MM.1S (cell line): ENCODE measurements around the gene OSBPL2.

Source experiments
- DNase-seq: peaks from one replicate; pipeline ENCODE4 v3.0.0-alpha.2; 2015
- H2AFZ ChIP-seq: fragments of 300-600 bp; sonication (generic); 2 replicates; pipeline ENCODE4 v1.6.0; 2016; ENCODE audit warnings: antibody characterized with exemption, low read length
- H3F3A ChIP-seq: fragments of 300-600 bp; sonication (generic); 2 replicates; pipeline ENCODE4 v1.6.1; 2016; ENCODE audit warnings: mild to moderate bottlenecking, antibody characterized with exemption, low read length, moderate library complexity, mixed read lengths; ENCODE audit not compliant: insufficient read depth
- H3K27ac ChIP-seq: fragments of 300-600 bp; sonication (generic); 2 replicates; pipeline ENCODE4 v1.5.1; 2016; ENCODE audit warnings: mild to moderate bottlenecking, low read length
- H3K27me3 ChIP-seq: fragments of 300-600 bp; sonication (generic); replicated peaks from 2 replicates; pipeline ENCODE4 v1.6.0; 2016; ENCODE audit warnings: low read length; ENCODE audit not compliant: insufficient read depth
- H3K36me3 ChIP-seq: fragments of 300-600 bp; sonication (generic); replicated peaks from 2 replicates; pipeline ENCODE4 v1.6.1; 2016; ENCODE audit warnings: mild to moderate bottlenecking, low read length, mixed read lengths; ENCODE audit not compliant: insufficient read depth
- H3K4me1 ChIP-seq: fragments of 300-600 bp; sonication (generic); 2 replicates; pipeline ENCODE4 v1.6.1; 2016; ENCODE audit warnings: low read length, mixed read lengths
- H3K4me2 ChIP-seq: fragments of 300-600 bp; sonication (generic); 2 replicates; pipeline ENCODE4 v1.6.0; 2016; ENCODE audit warnings: low read depth, low read length
- H3K4me3 ChIP-seq: fragments of 300-600 bp; sonication (generic); 2 replicates; pipeline ENCODE4 v1.5.1; 2016; ENCODE audit warnings: low read length, mixed read lengths
- H3K79me2 ChIP-seq: fragments of 300-600 bp; sonication (generic); 2 replicates; pipeline ENCODE4 v1.6.1; 2016; ENCODE audit warnings: mixed run types, low read length, mixed read lengths
- H3K9ac ChIP-seq: fragments of 300-600 bp; sonication (generic); 2 replicates; pipeline ENCODE4 v1.6.1; 2016; ENCODE audit warnings: low read length, mixed read lengths
- H3K9me2 ChIP-seq: fragments of 300-600 bp; sonication (generic); replicated peaks from 2 replicates; pipeline ENCODE4 v1.6.1; 2016; ENCODE audit warnings: mild to moderate bottlenecking, low read length, mixed read lengths; ENCODE audit not compliant: insufficient read depth
- H3K9me3 ChIP-seq: fragments of 300-600 bp; sonication (generic); replicated peaks from 2 replicates; pipeline ENCODE4 v1.6.1; 2016; ENCODE audit warnings: mild to moderate bottlenecking, low read length, mixed read lengths; ENCODE audit not compliant: insufficient read depth
- H4K20me1 ChIP-seq: fragments of 300-600 bp; sonication (generic); 2 replicates; pipeline ENCODE4 v1.6.1; 2016; ENCODE audit warnings: mild to moderate bottlenecking, low read length, moderate library complexity, mixed read lengths; ENCODE audit not compliant: insufficient read depth
- EZH2 ChIP-seq: fragments of 300-600 bp; sonication (generic); optimal IDR thresholded peaks from 2 replicates; pipeline ENCODE3; 2017; ENCODE audit warnings: low read depth, mild to moderate bottlenecking, antibody characterized with exemption, low read length, mixed read lengths
- EZH2phosphoT487 ChIP-seq: fragments of 300-600 bp; sonication (generic); IDR thresholded peaks from 2 replicates; pipeline ENCODE4 v1.6.1; 2018; ENCODE audit warnings: antibody characterized with exemption, low read length
- TF ChIP-seq, protein P1 (sequence below): fragments of 300-600 bp; sonication (generic); IDR thresholded peaks from 2 replicates; pipeline ENCODE4 v1.5.1; 2016; ENCODE audit warnings: antibody characterized with exemption, low read length, mixed read lengths

The OSBPL2 gene

GRCh38 chr20:62344782-62345181, 106.5 kb downstream of the OSBPL2 start:
- Histone ChIP-seq H3K27ac (no peak overlapping the region), H3K9me2 (no peaks in the 10 kb centered on the region), H4K20me1 (no peaks in the 10 kb centered on the region), H3F3A (peaks cover 20% of the 10 kb centered on the region), H3K9ac (no peak overlapping the region), H3K27me3 (no peaks in the 10 kb centered on the region), H3K36me3 (no peaks in the 10 kb centered on the region; the same call in 1 of the 2 replicates), H3K9me3 (no peaks in the 10 kb centered on the region), H3K79me2 (peaks cover 5% of the 10 kb centered on the region; the same call in 1 of the 2 replicates), H2AFZ (no peak overlapping the region), H3K4me2 (no peak overlapping the region), H3K4me3 (no peak overlapping the region), H3K4me1 (peaks cover 10% of the 10 kb centered on the region)
- TF ChIP-seq EZH2phosphoT487 = no peak
- no peak for TF ChIP-seq EZH2
- TF ChIP-seq, protein P1, sequence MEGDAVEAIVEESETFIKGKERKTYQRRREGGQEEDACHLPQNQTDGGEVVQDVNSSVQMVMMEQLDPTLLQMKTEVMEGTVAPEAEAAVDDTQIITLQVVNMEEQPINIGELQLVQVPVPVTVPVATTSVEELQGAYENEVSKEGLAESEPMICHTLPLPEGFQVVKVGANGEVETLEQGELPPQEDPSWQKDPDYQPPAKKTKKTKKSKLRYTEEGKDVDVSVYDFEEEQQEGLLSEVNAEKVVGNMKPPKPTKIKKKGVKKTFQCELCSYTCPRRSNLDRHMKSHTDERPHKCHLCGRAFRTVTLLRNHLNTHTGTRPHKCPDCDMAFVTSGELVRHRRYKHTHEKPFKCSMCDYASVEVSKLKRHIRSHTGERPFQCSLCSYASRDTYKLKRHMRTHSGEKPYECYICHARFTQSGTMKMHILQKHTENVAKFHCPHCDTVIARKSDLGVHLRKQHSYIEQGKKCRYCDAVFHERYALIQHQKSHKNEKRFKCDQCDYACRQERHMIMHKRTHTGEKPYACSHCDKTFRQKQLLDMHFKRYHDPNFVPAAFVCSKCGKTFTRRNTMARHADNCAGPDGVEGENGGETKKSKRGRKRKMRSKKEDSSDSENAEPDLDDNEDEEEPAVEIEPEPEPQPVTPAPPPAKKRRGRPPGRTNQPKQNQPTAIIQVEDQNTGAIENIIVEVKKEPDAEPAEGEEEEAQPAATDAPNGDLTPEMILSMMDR = no peak
- DNase-seq = no peak
